NCI-H226 (cell line): ENCODE data around the gene L1TD1.
"Not testable (repeated sequence)": the region's sequence is repeated elsewhere in the genome, so short reads cannot be mapped to it uniquely, and the experiment has no call there.

Source experiments
- DNase-seq: peaks from one replicate; pipeline ENCODE4 v3.0.0-alpha.2; 2015

The L1TD1 gene

DNA sequence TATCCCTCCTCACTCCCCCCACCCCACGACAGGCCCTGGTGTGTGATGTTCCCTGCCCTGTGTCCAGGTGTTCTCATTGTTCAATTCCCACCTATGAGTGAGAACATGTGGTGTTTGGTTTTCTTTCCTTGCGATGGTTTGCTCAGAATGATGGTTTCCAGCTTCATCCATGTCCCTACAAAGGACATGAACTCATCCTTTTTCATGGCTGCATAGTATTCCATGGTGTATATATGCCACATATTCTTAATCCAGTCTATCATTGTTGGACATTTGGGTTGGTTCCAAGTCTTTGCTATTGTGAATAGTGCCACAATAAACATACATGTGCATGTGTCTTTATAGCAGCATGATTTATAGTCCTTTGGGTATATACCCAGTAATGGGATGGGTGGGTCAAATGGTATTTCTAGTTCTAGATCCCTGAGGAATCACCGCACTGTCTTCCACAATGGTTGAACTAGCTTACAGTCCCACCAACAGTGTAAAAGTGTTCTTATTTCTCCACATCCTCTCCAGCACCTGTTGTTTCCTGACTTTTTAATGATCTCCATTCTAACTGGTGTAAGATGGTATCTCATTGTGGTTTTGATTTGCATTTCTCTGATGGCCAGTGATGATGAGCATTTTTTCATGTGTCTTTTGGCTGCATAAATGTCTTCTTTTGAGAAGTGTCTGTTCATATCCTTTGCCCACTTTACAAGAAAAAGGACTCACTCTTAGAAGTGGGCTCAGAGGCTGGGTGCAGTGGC lies 45.2 kb downstream of the L1TD1 start:
- DNase-seq, result not testable (repeated sequence)

DNA sequence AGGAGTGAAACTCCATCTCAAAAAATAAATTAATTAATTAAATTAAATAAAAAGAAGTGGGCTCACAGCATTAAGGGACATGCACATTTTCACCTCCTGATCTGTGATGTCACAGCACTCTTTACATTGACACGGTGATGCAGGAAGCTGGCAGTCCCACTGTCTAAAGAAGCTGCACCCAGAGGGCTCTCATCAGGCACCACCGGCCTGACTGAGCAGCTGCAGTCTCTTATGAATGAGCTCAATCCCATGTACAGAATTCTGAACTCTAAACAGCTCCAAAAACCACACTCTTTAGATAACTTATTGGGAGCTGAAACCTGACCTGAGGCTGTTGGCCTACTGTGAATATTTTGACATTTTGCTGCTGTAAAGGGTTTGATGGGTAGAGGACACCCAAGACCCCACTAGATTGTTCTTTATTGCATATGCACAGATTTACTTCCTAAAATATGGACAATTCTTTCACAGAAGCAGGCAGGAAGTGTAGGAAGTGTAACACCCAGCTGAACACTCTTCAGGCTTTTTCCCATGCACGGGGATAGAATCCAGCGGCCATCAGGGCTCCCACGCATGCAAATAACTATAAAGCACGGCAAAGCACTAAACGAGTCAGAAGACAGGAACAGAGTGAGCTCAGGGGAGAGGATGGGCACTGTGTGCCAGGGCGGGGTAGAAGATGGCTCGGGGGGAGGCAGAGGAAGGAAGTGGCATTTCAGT lies 46.2 kb downstream of the L1TD1 start:
- DNase-seq, result no peak

DNA sequence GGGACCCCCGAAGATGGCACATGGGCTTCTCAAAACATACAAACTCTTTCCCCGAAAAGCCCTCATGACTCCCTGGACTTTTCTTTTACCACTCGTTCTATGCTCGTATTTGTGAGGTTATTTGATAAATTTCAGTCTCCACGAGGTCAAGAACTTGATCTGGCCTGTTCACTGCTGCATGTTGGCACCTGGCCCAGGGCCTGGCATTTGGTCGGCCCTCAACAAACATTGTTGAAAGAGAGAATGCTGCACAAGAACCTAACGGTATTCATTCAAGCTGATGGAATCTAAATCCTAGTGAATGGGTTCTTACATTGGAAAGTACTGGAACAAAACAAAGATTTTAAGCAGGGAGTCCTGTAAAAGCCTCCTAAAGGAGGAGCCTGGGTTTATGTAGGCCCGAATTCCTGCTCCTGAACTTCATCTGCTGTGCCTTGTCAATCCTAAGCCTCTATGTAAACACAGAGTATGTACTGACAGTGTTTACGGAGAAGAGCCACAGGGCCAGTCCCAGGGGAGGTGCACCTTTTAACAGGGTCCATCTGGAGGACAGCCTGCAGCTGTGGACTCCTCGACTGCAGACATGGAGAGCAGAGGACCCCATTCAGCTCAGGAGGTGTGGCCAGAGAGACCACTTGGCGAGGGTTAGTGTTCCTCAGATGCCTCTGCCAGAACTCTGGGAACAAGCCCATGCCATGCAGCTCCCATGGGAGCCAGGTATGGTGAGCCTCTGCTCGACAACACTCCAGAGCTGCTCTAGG lies 46.9 kb downstream of the L1TD1 start:
- no peak for DNase-seq

DNA sequence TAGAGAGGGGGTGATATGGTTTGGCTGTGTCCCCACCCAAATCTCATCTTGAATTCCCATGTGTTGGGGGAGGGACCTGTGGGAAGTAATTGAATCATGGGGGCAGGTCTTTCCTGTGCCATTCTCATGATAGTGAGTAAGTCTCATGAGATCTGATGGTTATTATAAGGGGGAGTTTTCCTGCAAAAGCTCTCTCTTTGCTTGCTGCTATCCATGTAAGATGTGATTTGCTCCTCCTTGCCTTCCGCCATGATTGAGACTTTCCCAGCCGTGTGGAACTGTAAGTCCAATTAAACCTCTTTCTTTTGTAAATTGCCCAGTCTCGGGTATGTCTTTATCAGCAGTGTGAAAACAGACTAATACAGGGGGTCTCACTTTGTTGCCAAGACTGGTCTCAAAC lies 49.7 kb downstream of the L1TD1 start:
- DNase-seq, result not testable (repeated sequence)

DNA sequence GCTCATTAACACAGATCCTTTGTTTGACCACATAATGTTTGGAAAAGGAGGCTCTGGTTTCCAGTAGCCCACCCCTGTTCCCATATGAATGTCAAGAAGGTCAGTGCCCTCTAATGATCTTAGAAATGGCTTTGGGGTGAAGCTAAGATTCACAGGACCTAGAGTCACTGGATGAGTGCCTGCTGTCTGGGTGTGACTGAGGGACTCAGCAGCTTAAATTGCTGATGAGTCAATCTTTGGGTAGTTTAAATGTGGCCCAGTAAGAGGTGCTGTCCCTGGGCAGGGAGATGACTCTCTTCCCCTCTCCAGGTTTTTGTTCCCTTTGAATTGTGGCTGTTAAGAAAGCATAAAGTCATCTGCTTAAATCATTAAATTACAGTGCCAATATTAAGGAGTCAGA lies 50.6 kb downstream of the L1TD1 start:
- no peak for DNase-seq

DNA sequence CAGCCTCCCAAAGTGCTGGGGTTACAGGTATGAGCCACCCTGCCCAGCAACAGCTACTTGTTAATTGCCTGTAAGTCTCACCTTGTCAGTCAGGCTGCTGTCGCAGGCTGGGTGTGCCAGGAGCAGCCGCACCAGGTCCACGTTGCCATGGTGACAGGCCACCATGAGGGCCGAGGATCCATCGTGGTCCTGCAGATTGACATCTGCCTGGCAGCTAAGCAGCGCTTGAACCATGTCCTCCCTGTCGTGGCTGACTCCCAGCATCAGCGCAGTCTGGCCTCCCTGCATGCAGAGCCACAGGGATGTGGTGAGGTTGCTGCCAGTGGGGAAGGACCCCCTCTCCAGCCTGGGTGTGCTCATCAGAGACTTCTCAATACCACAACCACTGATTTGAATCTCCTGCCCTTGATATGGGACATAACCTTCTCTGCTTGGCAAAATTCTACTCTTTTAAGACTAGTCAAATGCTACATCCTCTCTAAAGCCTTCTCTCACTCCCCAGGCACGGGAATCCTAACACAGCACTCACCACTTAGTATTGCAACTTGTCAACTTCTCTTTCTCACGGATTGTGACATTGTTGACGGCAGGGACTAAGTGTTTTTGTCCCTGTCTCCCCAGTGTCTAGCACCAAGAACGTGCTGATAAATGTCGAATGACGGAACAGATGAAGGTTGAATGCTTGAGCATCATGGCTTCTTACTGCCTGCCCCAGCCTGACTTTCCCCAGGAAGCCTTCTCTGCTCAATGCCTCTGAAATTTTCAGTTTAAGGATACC lies 52.9 kb downstream of the L1TD1 start:
- no peak for DNase-seq

DNA sequence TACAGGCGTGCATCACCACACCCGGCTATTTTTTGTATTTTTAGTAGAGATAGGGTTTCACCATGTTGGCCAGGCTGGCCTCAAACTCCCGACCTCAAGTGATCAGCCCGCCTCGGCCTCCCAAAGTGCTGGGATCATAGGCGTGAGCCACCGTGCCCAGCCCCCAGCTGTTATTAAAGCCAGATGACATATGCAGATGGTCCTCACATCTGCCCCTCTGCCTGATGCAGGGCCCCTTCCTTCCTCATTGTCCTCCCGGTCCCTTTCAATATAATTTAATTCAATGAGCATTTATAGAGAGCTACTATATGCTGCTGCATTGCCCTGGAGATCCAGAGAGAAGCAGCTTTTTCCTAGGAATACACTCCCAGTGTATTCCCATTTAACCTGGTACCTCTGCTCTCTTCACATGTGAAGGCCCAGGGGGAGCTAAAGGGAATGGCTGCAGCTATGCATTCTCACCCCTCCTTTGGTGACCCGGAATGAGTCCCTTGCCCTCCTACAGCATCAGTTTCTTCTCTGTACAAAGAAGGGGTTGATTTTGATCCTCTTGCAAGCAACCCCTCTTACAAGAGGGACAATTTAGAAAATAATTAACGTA lies 55.6 kb downstream of the L1TD1 start:
- no peak for DNase-seq

DNA sequence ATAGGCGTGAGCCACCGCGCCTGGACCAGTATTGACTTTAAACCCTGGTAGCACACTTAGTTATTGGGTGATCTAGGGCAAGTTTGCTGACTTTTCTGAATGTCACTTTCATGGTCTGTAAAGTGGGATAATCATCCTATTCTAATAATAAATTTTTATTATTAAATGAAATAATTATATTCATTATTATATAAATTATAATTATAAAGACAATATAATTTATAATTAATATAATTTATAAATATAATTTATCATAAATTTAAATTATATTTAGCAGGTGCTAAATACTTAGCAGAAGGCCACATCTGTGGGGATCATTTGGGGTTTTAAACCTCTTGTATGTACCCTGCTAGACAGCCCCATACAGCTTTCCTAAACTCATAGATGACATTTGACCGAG lies 64.9 kb downstream of the L1TD1 start:
- DNase-seq, result no peak

DNA sequence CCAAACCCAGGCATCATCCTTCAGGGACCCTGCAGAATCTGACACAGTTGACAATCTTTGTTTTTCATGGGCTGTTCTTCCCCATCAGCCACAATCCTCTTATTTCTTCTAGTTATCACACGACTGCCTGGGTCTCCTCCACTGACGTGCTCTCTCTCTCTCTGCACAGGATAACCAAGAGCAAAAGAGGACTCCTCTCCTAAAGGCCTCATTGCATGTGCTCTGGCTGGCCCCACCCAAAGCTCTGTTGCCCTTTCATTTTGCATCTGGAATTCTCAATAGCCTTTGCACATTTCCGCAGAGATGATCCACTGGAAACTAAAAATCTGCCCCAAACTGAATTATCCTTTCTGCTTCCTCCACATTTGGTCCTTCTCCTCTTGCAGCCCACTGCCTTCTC lies 66.0 kb downstream of the L1TD1 start:
- DNase-seq, result no peak
